Suprapubic skin (tissue), 4 donors: Measurements from ENCODE around the gene SELENOI.

Experiments
- CTCF ChIP-seq, 2 donors: fragments of 200-600 bp in 1 of 2; fragments of 450-650 bp in 1 of 2; sonication (generic) in 1 of 2; IDR thresholded peaks; one replicate each; pipeline ENCODE4 v1.5.1; 2016 to 2019; ENCODE audit warnings: antibody characterized with exemption in 2 of 2, mild to moderate bottlenecking in 1 of 2, moderate library complexity in 1 of 2
- EP300 ChIP-seq: sonication (generic); formaldehyde crosslinking; IDR thresholded peaks from one replicate; pipeline ENCODE4 v1.6.1; 2017; ENCODE audit warnings: antibody characterized with exemption
- POLR2A ChIP-seq, 2 donors: fragments of 450-650 bp; IDR thresholded peaks; one replicate each; pipeline ENCODE4 v1.6.1; 2017; ENCODE audit warnings: antibody characterized with exemption in 2 of 2, mild to moderate bottlenecking in 2 of 2, moderate library complexity in 2 of 2
- POLR2AphosphoS5 ChIP-seq, 3 donors: sonication (generic); formaldehyde crosslinking; IDR thresholded peaks; one replicate each; pipeline ENCODE4 v1.6.1; 2017; ENCODE audit warnings: antibody characterized with exemption in 3 of 3

- no peak for TF ChIP-seq CTCF (IDR thresholded peaks at IDR 0.05)
- no peak for TF ChIP-seq EP300
- TF ChIP-seq POLR2A (IDR thresholded peaks at IDR 0.05) = no peak
- no peak for TF ChIP-seq POLR2AphosphoS5 (IDR thresholded peaks at IDR 0.05)
Observed at GRCh38 chr2:26317377-26318105, 28.4 kb upstream of the SELENOI start.
